ENCODE measurements around the gene SLC30A5.
A peak's percentile ranks its signal among the peaks of the same experiment; 100 is the strongest.

Gene SLC30A5

DNA sequence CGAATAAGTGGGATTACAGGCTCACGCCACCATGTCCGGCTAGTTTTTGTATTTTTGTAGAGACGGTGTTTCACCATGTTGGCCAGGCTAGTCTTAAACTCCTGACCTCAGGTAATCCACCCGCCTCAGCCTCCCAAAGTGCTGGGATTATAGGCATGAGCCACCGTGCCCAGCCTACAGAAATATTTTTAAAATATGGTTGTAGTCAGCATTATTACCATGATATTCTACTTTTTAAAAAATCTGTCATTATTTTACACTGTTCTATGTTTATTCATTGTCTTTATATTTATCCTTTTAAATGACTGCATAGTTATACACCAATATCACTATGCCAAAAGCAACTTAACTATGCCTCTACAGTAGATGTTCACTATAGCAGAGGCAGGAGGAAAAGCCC is 41.6 kb upstream of the SLC30A5 start:
- no peak for DNase-seq (ENCODE audit: low read depth in 2 of 2)
- TF ChIP-seq, protein P1, sequence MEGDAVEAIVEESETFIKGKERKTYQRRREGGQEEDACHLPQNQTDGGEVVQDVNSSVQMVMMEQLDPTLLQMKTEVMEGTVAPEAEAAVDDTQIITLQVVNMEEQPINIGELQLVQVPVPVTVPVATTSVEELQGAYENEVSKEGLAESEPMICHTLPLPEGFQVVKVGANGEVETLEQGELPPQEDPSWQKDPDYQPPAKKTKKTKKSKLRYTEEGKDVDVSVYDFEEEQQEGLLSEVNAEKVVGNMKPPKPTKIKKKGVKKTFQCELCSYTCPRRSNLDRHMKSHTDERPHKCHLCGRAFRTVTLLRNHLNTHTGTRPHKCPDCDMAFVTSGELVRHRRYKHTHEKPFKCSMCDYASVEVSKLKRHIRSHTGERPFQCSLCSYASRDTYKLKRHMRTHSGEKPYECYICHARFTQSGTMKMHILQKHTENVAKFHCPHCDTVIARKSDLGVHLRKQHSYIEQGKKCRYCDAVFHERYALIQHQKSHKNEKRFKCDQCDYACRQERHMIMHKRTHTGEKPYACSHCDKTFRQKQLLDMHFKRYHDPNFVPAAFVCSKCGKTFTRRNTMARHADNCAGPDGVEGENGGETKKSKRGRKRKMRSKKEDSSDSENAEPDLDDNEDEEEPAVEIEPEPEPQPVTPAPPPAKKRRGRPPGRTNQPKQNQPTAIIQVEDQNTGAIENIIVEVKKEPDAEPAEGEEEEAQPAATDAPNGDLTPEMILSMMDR (IDR thresholded peaks at IDR 0.05; ENCODE audit: low read depth, low read length), result no peak
- no peak overlapping the region for H3K4me3 ChIP-seq (replicated peaks in 1 of 2; ENCODE audit: low read depth in 2 of 2, low read length in 2 of 2)

DNA sequence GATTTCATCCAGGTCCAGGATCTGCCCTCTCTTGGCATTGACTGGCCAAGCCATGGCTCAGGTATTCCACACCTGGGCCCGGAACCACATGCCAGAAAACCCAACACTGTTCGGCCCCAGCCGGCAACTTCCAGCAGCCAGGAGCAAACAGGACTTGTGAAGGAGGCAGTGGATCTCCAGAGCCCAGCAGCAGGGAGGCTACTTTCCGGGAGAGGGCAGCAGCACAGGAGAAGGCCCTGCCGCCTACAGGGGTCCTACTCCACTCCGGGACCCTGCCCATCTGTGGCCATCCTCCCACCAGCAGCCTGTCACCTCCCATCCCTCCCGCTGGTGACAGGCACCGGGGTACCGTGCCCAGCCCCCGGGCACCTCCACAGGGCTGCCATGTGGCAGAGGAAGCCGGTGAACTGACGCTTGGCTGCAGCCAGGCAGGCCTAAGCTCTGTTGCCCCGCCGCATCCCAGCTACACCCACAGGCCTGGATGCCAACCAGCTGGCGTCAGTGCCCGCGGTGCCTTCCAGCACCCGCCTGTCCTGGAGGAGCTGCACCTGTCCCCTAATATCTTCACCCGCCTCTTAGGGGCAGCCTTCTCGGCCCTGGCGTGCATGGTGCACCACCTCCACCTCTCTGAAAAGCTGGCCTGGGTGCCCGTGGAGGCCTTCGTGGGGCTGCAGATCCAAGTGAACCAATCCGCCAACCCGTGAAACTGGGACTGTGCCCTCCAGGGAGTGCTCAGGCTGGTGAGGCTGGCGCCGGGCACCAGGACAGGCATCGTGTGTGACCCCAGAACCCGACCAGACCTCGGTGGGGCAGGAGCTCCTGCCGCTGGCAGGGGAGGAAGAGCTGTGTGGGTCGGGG is 18.9 kb upstream of the SLC30A5 start:
- no peak for DNase-seq (ENCODE audit: low read depth in 2 of 2)
- TF ChIP-seq, protein P1 (IDR thresholded peaks at IDR 0.05; ENCODE audit: low read depth, low read length), result no peak
- H3K4me3 ChIP-seq (replicated peaks in 1 of 2; ENCODE audit: low read depth in 2 of 2, low read length in 2 of 2), result no peak overlapping the region

DNA sequence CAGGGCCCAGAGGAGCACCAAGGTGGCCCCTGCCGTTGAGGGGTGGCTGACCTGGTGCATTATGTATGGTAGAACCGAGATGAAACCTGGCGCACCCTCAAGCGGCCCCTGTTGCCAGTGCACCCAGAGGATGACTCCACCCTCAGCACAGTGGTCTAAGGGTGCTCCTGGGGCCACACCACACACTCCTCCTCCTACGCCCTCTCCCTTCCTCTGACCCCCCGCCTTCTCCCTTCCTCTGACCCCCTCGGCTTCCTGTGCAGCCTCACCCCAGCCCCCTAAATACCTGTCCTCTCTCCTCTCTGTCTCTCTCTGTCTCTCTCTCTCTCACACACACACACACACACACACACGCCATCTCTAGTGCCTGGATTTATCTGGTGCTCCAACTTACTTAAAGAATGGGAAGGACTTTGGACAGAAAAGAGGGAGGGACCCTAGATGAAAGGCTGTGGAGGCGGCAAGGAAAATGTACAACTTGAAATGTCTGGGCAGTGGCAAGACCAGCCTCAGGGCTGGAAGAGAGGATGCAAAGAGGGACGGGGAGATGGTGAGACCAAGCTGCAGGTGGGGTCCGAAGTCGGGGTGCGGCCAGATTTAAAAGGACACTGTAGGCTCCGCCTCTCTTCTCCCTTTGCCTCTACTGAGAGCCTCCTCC is 18.2 kb upstream of the SLC30A5 start:
- no peak overlapping the region for H3K4me3 ChIP-seq (replicated peaks in 1 of 2; ENCODE audit: low read depth in 2 of 2, low read length in 2 of 2)
- no peak for DNase-seq (ENCODE audit: low read depth in 2 of 2)
- TF ChIP-seq, protein P1 (IDR thresholded peaks at IDR 0.05; ENCODE audit: low read depth, low read length), result no peak

DNA sequence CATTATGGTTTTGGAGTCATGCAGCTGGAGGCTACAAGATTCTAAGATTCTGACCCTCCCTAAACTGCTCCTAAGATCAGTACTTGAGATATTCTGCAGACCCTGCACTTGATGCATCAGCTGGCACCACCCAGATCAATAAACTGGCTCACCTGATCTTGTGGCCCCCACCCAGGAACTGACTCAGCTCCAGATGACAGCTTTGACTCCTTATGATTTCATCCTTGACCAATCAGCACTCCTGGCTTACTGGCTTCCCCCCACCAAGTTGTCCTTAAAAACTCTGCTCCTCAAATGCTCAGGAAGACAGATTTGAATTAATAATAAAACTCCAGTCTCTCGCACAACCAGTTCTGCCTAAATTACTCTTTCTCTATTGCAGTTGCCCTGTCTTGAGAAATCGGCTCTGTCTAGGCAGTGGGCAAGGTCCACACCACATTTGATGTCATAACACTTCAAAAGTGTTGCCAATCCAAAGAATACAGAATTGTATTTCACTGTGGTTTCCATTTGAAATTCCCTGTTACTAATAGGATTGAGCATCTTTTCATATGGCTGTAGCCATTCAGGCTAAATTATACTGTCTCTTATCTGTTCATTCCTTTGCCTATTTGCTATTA is 14.8 kb upstream of the SLC30A5 start:
- H3K4me3 ChIP-seq (replicated peaks in 1 of 2; ENCODE audit: low read depth in 2 of 2, low read length in 2 of 2), result no peak overlapping the region
- DNase-seq (ENCODE audit: low read depth in 2 of 2), result no peak
- TF ChIP-seq, protein P1 (IDR thresholded peaks at IDR 0.05; ENCODE audit: low read depth, low read length), result no peak

DNA sequence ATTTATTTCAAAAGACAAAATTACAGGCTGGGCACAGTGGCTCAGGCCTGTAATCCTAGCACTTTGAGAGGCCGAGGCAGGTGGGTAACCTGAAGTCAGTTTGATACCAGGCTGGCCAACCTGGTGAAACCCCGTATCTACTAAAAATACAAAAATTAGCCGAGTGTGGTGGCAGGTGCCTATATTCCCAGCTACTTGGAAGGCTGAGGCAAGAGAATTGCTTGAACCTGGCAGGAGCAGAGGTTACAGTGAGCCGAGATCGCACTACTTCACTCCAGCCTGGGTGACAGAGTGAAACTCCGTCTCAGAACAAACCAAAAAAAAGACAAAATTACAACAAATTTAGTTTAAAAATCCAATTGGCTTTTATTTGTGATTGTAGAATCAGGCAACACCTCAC is 14.3 kb upstream of the SLC30A5 start:
- DNase-seq (ENCODE audit: low read depth in 2 of 2), result no peak
- TF ChIP-seq, protein P1 (IDR thresholded peaks at IDR 0.05; ENCODE audit: low read depth, low read length), result no peak

DNA sequence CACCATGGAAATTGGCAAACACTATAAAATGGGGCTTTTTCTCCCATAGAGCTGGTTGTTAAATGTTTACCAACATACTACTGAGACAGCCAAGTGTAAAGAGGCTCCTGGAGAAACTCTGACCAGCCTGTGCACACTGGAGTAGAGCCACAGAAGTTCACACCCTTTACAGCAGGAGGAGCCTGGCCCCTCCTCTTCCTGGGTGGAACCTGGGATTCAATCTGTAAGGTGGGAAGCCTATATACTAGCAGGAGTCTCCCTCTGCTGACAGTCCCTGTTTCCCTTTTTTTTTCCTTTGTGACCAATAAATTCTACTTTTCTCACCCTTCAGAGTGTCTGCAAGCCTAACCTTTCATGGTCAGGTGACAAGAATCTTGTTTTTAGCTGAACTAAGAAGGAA is 10.4 kb upstream of the SLC30A5 start:
- peak in 1 of 2 donors; percentile 29 for DNase-seq (ENCODE audit: low read depth in 2 of 2)
- TF ChIP-seq, protein P1 (IDR thresholded peaks at IDR 0.05; ENCODE audit: low read depth, low read length), result no peak

More for the DNA sequence above, 14.3 kb upstream of the SLC30A5 start:
- no peak overlapping the region for H3K4me3 ChIP-seq (replicated peaks in 1 of 2; ENCODE audit: low read depth in 2 of 2, low read length in 2 of 2)

More for the DNA sequence above, 10.4 kb upstream of the SLC30A5 start:
- H3K4me3 ChIP-seq (replicated peaks in 1 of 2; ENCODE audit: low read depth in 2 of 2, low read length in 2 of 2), result no peak overlapping the region

Measured in cardiac fibroblast (primary cell).